Hippocampal formation (tissue), 2 donors: ENCODE results near the gene GREB1L.
"Not testable (repeated sequence)": the region's sequence is repeated elsewhere in the genome, so short reads cannot be mapped to it uniquely, and the experiment has no call there.

ENCODE experiments used
- DNase-seq, 2 donors: peaks; one replicate each; lab custom pipeline; 2025; lab: John Stamatoyannopoulos, UW

Gene GREB1L

GRCh38 chr18:21264651-21265050, 22.6 kb downstream of the GREB1L start:
- no peak for DNase-seq

- DNase-seq, result no peak
These were observed 24.1 kb downstream of the GREB1L start for GRCh38 chr18:21265971-21266673.

GRCh38 chr18:21267400-21267799, 25.4 kb downstream of the GREB1L start:
- no peak for DNase-seq

GRCh38 chr18:21269349-21269748, 27.3 kb downstream of the GREB1L start:
- DNase-seq, result no peak

DNA sequence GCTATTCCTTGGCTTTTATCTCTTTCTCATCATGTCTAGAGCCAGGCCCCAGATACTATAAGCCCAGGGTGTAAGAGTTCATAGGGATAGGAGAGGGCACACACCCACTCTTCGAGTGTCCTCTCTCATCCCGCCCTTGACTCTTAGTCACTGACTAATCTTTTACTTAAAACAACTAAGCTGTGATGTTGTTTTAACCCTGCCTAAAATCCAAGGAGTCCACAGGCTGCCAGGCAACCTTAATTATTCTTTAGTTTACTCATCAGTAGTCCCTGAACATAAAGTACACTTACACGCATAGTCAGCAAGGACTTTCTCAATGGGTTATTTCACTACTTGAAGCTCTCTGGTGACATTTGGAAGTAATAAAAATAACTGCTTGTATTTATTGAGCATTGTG, 28.4 kb downstream of the GREB1L start:
- no peak for DNase-seq

DNA sequence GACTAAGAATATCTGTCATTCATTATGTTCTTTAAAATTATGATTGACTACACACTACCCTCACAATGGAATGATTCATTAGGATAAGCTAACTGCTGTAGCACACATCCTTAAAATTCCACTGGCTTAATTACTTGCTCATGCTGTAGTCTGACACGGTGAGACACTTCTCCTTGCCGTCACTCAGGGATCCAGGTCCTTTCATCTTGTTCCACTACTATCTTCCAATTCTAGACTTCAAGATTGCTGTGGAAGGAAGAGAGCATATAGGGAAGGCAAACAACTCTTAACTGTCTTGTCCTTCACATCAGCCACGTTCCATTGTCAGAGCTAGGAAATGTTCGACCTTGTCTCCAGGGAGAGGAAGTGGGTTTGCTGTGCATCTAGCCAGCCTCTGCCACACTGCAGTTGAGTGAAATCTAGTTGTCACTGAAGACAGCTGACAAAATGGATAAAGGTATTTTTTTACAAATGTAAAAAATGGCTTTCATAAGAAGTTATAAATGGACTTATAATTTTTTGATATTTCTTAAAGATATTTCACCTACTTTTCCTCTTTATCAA, 30.1 kb downstream of the GREB1L start:
- DNase-seq, result no peak

- no peak for DNase-seq
These were observed 31.5 kb downstream of the GREB1L start for GRCh38 chr18:21273568-21273967.

- DNase-seq, result no peak
These were observed 33.6 kb downstream of the GREB1L start for GRCh38 chr18:21275645-21276044.

- DNase-seq, result no peak
These were observed 35.5 kb downstream of the GREB1L start for GRCh38 chr18:21277578-21277977.

DNA sequence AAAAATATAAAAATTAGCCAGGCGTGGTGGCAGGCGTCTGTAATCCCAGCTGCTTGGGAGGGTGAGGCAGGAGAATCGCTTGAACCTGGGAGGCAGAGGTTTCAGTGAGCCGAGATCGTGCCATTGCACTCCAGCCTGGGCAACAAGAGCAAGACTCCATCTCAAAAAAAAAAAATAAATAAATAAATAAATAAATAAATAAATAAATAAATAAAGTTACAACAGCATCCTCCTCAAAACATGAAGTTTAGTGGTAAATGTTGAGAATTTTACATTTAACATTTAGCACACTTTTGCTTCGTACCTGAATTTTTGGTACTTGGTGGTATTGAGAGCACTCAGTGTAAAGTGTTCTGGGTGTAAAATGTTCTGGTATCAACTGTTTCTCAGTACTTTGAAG, 36.2 kb downstream of the GREB1L start:
- not testable (repeated sequence) for DNase-seq

- DNase-seq, result no peak
These were observed 39.6 kb downstream of the GREB1L start for GRCh38 chr18:21281603-21282002.

GRCh38 chr18:21284540-21284939, 42.5 kb downstream of the GREB1L start:
- no peak for DNase-seq

DNA sequence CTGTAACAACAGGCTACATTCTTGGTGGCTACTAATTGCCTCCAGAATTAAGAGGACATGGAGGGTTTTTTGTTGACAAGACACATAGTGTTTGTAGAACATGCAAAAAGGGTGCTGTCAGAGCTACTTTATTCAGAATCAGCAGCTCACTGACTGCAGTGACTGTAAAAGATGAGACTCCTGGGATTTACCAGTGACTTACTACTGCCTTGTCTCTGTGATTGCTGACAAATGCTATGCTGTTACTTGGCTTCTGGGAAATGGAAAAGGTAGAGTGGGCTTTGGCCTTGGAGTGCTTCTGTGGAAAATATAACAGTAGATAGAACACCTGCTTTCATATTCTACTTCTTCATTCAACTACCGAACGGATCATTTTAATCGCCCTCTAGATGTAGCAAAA, 47.8 kb downstream of the GREB1L start:
- no peak for DNase-seq

GRCh38 chr18:21291106-21291505, 49.1 kb downstream of the GREB1L start:
- DNase-seq, result no peak

DNA sequence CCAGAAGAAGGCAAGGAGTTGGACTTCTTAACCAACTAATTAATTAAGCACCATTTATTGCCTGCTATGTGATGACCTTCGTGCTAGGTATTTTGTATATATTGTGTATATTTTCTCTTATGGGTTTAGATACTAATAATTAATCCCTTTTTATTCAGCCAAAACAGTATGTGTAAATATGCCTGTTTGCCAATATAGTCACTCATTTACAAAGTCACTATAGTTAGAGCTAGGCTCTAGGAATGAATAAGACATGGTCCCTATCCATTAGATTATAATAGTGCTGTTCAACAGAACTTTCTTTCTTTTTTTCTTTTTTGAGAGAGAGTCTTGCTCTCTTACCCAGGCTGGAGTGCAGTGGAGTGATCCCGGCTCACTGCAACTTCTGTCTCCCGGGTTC, 51.4 kb downstream of the GREB1L start:
- no peak for DNase-seq

DNA sequence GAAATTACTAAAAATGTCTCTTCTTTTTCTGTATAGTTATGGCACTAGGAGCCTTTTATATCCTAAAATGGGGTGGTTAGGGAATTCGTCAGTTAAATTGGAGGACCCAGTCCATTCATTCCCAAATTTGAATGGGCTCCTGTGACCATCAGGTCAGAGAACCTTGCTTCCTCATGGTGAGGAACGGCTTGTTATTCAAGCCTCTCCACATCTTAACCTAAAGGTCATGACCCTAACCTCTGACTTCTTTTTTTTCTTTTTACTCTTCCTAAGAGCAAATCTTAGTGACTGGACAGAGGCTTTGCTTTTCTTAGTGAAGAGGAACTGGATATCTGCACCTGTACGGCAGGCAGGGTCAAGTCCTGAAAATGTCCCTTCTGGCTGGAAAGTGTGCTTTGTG, 53.1 kb downstream of the GREB1L start:
- no peak for DNase-seq

DNA sequence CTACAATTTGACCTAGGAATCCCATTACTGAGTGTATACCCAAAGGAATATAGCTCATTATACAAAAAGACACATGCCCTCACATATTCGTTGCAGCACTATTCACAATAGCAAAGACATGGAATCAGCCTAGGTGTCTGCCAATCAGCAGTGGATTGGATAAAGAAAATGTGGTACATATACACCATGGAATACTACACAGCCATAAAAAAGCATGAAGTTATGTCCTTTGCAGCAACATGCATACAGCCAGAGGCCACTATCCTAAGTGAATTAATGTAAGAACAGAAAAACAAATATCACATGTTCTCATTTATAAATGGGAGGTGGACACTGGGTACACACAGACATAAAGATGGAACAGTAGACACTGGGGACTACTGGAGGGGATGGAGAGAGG, 54.0 kb downstream of the GREB1L start:
- no peak for DNase-seq

GRCh38 chr18:21298351-21298750, 56.3 kb downstream of the GREB1L start:
- DNase-seq, result no peak

GRCh38 chr18:21300035-21300907, 58.2 kb downstream of the GREB1L start:
- no peak for DNase-seq

GRCh38 chr18:21300908-21301200, 58.8 kb downstream of the GREB1L start:
- DNase-seq, result no peak

DNA sequence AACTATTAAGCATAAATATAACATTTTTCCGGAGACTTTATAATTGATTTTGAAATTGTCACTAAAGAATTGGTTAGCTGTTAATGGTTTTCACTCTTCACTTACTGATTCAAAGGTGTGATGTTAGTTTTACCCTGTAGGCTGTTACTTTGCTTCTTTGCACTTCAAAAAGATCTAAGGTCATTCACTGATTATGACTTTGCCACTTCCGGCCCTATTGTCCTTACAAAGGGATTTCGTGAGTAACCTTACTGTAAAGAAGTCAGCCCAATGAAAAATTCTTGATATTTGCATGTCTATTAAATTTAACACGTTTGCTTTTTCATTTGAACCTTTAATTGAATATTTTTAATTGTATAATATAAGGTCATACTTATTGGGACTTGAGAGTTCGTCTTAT, 61.4 kb downstream of the GREB1L start:
- DNase-seq, result no peak

GRCh38 chr18:21303895-21304294, 61.9 kb downstream of the GREB1L start:
- DNase-seq, result no peak

GRCh38 chr18:21305621-21306020, 63.6 kb downstream of the GREB1L start:
- DNase-seq, result no peak
